Activated CD8-positive, alpha-beta memory T cell treated with anti-CD3 and anti-CD28 coated beads for 4 hours (primary cell): ENCODE measurements around the gene AMT.
A peak's percentile ranks its signal among the peaks of the same experiment; 100 is the strongest.

ENCODE experiments used
- DNase-seq, 2 donors: peaks; one replicate each; pipeline ENCODE4 v3.0.0-alpha.2; 2020; ENCODE audit warnings: low read depth in 2 of 2

The AMT gene, protein sequence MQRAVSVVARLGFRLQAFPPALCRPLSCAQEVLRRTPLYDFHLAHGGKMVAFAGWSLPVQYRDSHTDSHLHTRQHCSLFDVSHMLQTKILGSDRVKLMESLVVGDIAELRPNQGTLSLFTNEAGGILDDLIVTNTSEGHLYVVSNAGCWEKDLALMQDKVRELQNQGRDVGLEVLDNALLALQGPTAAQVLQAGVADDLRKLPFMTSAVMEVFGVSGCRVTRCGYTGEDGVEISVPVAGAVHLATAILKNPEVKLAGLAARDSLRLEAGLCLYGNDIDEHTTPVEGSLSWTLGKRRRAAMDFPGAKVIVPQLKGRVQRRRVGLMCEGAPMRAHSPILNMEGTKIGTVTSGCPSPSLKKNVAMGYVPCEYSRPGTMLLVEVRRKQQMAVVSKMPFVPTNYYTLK

DNA sequence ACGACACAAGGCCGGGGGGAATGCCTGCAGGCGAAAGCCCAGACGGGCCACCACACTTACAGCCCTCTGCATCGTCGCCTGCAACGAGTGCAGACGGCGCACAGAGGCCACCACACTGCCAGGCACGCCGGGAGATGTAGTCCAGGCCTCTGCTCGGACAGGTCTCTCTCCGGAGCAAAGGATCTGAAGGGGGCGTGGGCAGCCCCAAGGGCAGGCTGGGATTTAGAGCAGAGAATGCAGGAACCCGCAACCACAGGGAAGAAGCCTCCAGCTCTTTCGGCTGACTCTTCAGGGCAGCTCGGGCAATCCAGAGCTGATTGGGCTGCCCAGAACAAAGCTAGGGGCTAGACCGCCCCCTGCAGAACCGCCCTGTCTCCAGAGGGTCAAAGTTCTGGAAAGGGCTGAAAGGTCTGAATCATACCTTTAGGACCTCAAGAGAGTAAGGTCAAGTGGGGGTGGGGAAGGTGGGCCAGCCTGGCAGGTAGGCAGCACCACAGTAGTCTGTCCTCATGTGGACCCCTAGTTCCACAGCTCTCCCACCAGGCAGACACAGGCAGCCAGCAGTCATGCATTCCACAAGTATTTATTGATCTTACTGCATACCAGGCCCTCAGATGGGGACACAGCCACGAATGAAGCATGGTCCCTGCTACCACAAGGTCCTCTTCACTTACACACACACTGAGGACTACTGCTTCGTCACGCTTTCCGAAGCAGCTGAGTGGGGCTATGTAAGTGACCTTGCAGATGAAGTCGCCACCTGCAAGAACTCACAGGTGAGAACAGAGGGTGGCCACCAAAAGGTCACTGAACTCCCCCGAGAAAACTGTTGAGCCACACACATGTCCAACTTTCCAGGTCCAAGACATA lies at the start of gene AMT:
TSS of gene AMT (minus strand) at position 95 of the 870 bp plus-strand sequence. CDS start at position 72, 23 bp downstream.
- DNase-seq, result no peak

GRCh38 chr3:49470714-49471420 lies 48.6 kb upstream of the AMT start:
- DNase-seq, result peak; percentile 5 to 7

- peak; percentile 82 to 88 for DNase-seq
Measured at GRCh38 chr3:49469936-49470713, 47.9 kb upstream of the AMT start, which contains the start of gene DAG1. Gene DAG1, plus strand, starts transcription at chr3:49470267. Its CDS starts 40,268 bp downstream, at chr3:49510535.

- no peak for DNase-seq
Measured at GRCh38 chr3:49469037-49469935, 47.0 kb upstream of the AMT start.

GRCh38 chr3:49466085-49466484 lies 43.8 kb upstream of the AMT start:
- DNase-seq, result no peak

DNA sequence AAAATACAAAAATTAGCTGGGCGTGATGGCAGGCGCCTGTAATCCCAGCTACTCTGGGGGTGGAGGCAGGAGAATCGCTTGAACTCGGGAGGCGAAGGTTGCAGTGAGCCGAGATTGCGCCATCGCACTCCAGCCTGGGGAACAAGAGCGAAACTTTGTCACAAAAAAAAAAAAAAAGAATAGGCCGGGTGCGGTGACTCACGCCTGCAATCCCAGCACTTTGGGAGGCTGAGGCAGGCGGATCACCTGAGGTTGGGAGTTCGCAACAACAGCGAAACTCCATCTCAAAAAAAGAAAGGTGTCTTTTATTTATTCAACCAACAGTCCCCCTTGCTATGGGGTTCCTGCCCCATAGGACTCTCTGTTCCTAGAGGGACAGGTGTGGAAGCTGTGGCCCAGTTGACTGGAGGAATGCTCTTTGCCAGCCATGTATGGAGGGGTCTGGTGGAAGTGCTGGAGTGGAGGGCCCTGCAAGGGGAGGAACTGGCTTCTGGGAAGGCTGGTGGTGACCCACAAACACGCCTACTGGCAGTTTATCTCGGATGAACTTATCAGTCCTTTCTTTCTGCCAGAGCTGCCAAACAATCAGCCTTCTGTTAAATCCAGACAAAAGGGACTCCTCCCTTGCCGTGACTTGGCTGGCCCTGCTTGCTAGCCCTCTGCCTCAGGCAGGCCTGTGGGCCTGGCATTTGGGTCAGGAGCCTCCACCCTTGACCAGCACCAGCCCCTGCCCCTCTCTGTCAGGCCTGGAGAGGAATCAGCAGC lies 43.2 kb upstream of the AMT start:
- no peak for DNase-seq

- no peak for DNase-seq
Measured at GRCh38 chr3:49462222-49462621, 39.9 kb upstream of the AMT start.

DNA sequence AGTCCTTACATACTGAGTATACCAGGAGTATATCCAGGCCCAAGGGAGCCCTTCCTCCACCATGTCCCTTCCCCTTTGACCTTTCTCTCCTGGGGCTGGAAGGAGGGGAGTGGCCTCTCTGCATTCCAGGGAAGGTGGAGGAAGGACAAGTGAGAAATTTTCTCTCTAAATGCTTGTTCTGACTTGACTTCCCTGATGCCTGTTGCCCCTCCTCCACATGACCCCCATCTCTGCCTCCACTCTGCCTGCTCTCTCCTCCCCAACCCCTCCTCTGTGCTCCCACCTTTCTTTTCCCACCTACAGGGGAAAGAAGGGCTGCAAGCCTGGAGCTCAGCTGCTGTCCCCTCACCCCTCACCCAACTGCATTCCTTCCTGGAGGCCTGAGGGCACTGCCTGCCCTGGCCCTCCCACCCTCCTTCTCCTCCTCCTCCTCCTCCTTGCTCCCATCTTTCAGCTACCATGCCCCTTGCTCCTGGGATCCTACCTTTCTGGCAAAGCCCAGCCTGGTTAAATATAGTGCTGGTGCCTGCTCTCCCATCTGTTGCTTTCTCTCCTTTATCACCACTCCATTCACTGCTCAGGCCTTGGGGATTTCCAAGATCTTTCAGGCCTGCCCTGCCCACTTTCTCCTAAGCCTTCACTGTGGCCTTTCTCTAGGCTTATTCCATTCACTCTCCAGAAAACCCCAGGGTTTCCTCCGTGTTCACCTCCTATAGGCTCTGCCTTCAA lies 39.3 kb upstream of the AMT start:
- no peak for DNase-seq

DNA sequence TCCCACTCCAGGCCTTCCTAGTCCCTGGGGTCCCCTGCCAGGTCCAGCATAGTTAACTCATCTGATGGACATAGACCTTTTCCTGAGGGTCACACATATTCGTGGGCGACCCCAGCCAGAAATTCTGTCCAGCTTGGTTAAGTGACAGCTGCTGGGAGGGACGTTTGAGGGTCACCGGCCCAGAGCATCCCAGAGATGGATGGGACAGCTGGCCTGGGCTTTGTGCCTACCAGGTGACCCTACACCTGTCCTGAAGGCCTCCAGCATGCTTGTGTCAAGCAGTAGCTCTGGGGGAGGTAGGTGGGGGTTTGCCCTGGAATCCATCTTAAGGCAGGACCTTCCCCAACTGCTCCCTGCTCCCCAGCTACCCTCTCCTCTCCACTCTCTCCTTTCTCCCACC lies 38.7 kb upstream of the AMT start:
- DNase-seq, result no peak

DNA sequence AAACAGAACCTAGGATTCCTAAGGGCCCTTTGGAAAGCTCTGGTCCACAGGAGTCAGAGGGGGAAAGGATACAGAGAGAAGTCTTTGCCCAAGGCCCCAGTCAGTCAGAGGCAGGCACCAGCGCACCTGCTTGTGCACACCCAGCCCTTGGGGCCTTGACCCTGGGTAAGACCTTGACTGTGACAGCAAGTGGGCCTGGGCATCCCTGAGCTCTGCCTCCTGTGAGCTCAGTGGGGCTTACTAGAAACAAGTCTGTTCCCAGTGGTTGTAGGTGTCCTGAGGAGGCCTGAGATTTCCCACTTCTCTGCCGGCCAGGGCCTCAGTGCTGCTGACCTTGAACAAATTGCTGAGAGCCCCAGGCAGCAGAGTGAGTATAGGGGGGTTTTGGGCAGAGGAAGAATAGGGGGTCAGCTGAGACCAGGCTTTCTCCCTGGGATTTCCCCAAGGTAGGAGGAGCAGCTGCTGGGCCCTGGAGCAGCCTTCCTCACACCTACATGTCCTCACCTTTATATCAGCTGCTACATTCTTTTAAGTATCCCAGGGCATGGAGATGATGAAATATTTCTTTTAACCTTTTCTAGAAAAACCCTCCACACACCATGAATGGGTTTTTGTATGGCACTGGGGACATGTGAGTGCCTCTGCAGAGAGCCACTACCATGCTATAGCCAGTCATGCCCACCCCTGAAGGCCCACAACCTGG lies 38.1 kb upstream of the AMT start:
- DNase-seq, result no peak

DNA sequence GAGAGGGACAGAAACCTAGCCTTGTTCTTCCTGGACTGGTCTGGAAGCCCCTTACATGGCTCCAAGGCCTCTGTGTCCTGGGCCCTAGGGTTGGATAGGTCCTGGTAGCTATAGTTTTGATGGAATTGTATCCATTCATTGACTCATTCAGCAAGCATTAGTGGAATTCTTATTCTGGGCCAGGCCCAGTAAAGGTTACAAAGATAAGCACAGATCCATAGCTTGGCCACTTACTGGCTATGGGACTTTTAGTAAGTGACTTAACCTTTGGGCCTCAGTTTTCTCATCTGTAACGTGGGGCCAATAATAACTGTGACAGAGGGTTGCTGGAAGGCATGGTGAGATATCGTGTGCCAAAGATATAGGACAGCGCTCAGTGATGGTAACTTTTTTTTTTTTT lies 34.2 kb upstream of the AMT start:
- DNase-seq, result no peak

DNA sequence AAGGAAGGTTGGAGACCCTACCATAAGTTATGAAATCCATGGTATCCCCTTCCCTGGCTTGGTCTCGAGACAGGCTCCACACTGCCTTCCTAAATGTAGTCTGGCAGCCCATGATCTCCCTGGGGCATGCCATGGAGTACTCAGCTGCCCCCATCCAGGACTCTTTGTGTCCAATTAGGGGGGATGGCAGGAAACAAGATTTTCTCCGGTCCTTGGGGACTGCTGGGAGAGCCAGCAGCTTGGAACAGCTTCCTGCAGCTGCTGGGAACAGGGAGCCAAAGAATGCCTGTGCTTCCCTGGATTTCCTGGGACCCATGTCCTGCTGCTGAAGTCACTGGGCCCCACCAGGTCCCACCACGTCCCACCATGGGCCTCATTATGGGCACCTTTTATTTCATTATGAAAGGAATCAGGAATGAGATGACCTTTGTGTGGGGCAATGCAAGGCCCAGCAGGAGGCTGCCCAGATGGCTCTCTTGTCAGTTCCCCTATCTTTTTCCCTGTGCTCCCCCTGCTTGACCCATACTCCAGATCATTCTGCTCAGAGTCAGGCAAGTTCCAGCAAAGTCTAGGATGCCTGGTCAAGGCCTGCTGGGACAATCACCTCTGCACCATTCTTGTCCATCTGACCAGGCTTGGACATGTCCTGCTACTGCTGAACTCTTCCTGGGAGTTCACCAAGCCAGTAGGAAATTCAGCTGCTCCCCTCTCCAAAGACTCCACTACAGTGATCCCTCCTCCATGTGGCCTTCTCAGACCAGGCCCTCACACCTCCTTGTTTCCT lies 32.8 kb upstream of the AMT start:
- no peak for DNase-seq

- no peak for DNase-seq
Measured at GRCh38 chr3:49454458-49454857, 32.2 kb upstream of the AMT start.

DNA sequence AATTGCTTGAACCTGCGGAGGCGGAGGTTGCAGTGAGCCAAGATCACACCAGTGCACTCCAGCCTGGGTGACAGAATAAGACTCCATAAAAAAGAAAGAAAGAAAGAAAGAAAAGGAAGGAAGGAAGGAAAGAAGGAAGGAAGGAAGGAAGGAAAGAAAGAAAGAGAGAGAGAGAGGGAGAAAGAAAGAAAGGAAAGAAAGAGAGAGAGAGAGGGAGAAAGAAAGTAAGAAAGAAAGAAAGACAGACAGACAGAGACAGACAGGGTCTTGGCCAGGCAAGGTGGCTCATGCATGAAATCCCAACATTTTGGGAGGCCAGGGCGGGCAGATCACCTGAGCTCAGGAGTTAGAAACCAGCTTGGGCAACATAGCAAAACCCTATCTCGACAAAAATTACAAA lies 31.3 kb upstream of the AMT start:
- no peak for DNase-seq

DNA sequence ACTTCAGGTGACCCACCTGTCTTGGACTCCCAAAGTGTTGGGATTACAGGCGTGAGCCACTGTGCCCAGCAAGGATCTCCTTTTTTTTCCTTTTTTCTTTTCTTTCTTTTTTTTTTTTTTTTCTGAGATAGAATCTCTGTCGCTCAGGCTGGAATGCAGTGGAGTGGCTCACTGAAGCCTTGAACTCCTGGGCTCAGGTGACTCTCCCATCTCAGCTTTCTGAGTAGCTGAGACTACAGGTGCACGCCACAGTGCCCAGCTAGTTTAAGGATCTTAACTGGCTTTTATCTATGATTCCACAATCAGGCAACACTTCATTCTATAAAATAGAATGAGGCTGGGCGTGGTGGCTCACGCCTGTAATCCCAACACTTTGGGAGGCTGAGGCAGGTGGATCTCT lies 23.1 kb upstream of the AMT start:
- DNase-seq, result no peak

DNA sequence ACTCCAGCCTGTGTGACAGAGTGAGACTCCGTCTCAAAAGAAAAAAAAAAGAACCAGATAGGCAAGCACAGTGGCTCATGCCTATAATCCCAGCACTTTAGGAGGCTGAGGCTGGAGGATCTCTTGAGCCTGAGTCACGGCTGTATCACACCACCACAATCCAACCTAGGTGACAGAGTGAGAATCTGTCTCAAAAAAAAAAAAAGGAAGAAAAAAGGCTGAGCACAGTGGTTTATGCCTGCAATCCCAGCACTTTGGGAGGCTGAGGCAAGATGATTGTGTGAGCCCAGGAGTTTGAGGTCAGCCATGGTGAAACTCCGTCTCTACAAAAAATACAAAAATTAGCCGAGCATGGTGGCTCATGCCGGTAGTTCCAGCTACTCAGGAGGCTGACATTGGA lies 12.5 kb upstream of the AMT start:
- DNase-seq, result no peak

GRCh38 chr3:49428752-49429080 lies 6.4 kb upstream of the AMT start:
- DNase-seq, result no peak

- DNase-seq, result no peak
Measured at GRCh38 chr3:49427586-49427985, 5.3 kb upstream of the AMT start.
